CD8-positive, alpha-beta memory T cell (primary cell): ENCODE results near the gene SURF1. TPM values are rescaled to one million over a fixed set of nuclear protein-coding genes. Genes with fewer than 3 reads are reported as not detected.

Source experiments
- CTCF ChIA-PET: fragments of 350-600 bp; sonication (Branson Sonifier 250); formaldehyde crosslinking; loops from one replicate; lab custom pipeline; 2021; ENCODE audit warnings: antibody characterized with exemption; lab: Charles Lee
- POLR2A ChIA-PET: fragments of 350-600 bp; sonication (Branson Sonifier 250); formaldehyde crosslinking; loops from one replicate; lab custom pipeline; 2021; ENCODE audit warnings: antibody characterized with exemption; lab: Charles Lee
- DNase-seq, 5 donors: peaks; one replicate each; pipeline versions ENCODE4 v3.0.0 to v3.0.0-alpha.2; 2020 to 2022; ENCODE audit warnings: mixed read lengths in 1 of 5
- H3K27ac ChIP-seq: one replicate; pipeline ENCODE4 v1.7.0; 2013; ENCODE audit warnings: low read depth, mild to moderate bottlenecking, low read length, moderate library complexity
- H3K27me3 ChIP-seq: 2 replicates; pipeline ENCODE4 v1.7.0; 2013; ENCODE audit warnings: low read length, mild to moderate bottlenecking; ENCODE audit not compliant: insufficient read depth, poor library complexity, severe bottlenecking
- H3K36me3 ChIP-seq: 2 replicates; pipeline ENCODE4 v1.7.0; 2013; ENCODE audit warnings: mild to moderate bottlenecking, low read length, moderate library complexity; ENCODE audit not compliant: insufficient read depth
- H3K4me1 ChIP-seq: 2 replicates; pipeline ENCODE4 v1.7.0; 2013; ENCODE audit warnings: mild to moderate bottlenecking, low read length, moderate library complexity; ENCODE audit not compliant: insufficient read depth
- H3K4me3 ChIP-seq: 2 replicates; pipeline ENCODE4 v1.7.0; 2013; ENCODE audit warnings: mild to moderate bottlenecking, low read length
- H3K9me3 ChIP-seq: 2 replicates; pipeline ENCODE4 v1.7.0; 2013; ENCODE audit warnings: mild to moderate bottlenecking, low read length
- H3K27ac Mint-ChIP-seq, 8 donors: one replicate each; pipeline ENCODE4 v1.8.0; 2020 to 2021; ENCODE audit warnings: mixed read lengths in 8 of 8, mild to moderate bottlenecking in 6 of 8, inconsistent platforms in 3 of 8, moderate library complexity in 3 of 8
- H3K27me3 Mint-ChIP-seq, 2 donors: one replicate each; pipeline ENCODE4 v1.8.0; 2020 to 2021; ENCODE audit warnings: mixed read lengths in 2 of 2, mild to moderate bottlenecking in 1 of 2, moderate library complexity in 1 of 2
- H3K36me3 Mint-ChIP-seq, 3 donors: one replicate each; pipeline ENCODE4 v1.8.0; 2020 to 2021; ENCODE audit warnings: mixed read lengths in 3 of 3, inconsistent platforms in 1 of 3, mild to moderate bottlenecking in 1 of 3
- H3K4me1 Mint-ChIP-seq, 3 donors: one replicate each; pipeline ENCODE4 v1.8.0; 2020 to 2021; ENCODE audit warnings: mixed read lengths in 3 of 3, inconsistent platforms in 1 of 3, mild to moderate bottlenecking in 1 of 3
- H3K4me3 Mint-ChIP-seq, 7 donors: one replicate each; pipeline ENCODE4 v1.8.0; 2020 to 2021; ENCODE audit warnings: mixed read lengths in 7 of 7, mild to moderate bottlenecking in 6 of 7, moderate library complexity in 4 of 7, inconsistent platforms in 2 of 7
- H3K9me3 Mint-ChIP-seq, 5 donors: one replicate each; pipeline ENCODE4 v1.8.0; 2020 to 2022; ENCODE audit warnings: mixed read lengths in 5 of 5, mild to moderate bottlenecking in 3 of 5, moderate library complexity in 2 of 5, inconsistent platforms in 1 of 5
- polyA plus RNA-seq: library from polyadenylated mRNA; unstranded; fragments of 300-500 nt; fragmentation: Illumina TruSeq; gene quantifications from one replicate; pipeline ENCODE4 v1.2.3, GENCODE V29; 2021
- total RNA-seq, 2 experiments: library from RNA; stranded (reverse); gene quantifications; one replicate each; pipeline ENCODE4 v1.2.3, GENCODE V29; 2021

SURF1 gene
- total and polyA plus RNA-seq, 3 experiments from 2014 or later = 35.9 to 110 (median 37.8) TPM

DNA sequence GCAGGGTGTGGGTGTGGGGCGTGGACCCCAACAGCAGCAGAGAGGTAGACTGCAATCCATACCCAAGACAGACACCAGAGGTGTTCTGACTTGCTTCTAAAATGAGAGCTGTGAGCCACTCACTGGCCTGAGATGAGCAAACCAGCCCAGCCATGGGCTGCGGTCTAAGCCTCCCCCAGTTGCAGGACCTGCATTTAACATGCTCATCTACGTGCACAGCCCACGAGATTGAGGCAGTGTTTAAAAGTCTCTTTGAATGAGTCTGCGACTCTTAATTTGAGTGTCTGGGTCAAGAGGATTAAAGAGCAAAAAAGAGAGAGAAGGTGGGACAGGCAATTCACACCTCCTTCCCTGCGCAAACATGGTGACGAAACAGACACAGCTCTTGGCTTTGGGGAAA lies 13.6 kb upstream of the SURF1 start:
- Mint-ChIP-seq H3K4me1 (peaks cover 75 to 96% (median 82%) of the 10 kb centered on the region in 3 donors), H3K4me3 (peak overlapping the region; percentile 70 to 89 (median 80)), H3K27ac (peak overlapping the region; percentile 95 to 99 (median 98)), H3K36me3 (peaks cover 0 to 75% (median 10%) of the 10 kb centered on the region in 3 donors), H3K9me3 (no peaks in the 10 kb centered on the region), H3K27me3 (no peaks in the 10 kb centered on the region)
- peaks cover 24% of the 10 kb centered on the region for H3K36me3 ChIP-seq
- peak overlapping the region; percentile 86 for H3K27ac ChIP-seq
- H3K4me1 ChIP-seq = peaks cover 77% of the 10 kb centered on the region
- ChIA-PET POLR2A (interaction anchor here (1.3 to 4.0 kb wide), 3 partner anchors 14 to 35 kb away, joined by 3 to 25 read pairs (median 14); partner anchors contain the start of genes MED22, RPL7A, SURF1 and SURF6), CTCF (interaction anchor here (1.5 to 6.5 kb wide), 3 partner anchors 13 to 226 kb away, joined by 6 to 84 read pairs (median 47); partner anchors contain the start of genes MED22, RPL7A, SURF1 and SURF2)
- peak overlapping the region; percentile 53 for H3K4me3 ChIP-seq
- no peaks in the 10 kb centered on the region for H3K27me3 ChIP-seq
- H3K9me3 ChIP-seq = no peaks in the 10 kb centered on the region
- peak in 2 of 5 donors; percentile 13 to 35 for DNase-seq

GRCh38 chr9:133369422-133369821 lies 13.1 kb upstream of the SURF1 start:
- no peak for DNase-seq
- peaks cover 28% of the 10 kb centered on the region for H3K36me3 ChIP-seq
- Mint-ChIP-seq H3K4me1 (peaks cover 71 to 94% (median 77%) of the 10 kb centered on the region in 3 donors), H3K9me3 (no peaks in the 10 kb centered on the region), H3K27me3 (no peaks in the 10 kb centered on the region), H3K27ac (peak overlapping the region; percentile 95 to 99 (median 98)), H3K4me3 (peak overlapping the region; percentile 70 to 89 (median 80)), H3K36me3 (peaks cover 0 to 76% (median 8%) of the 10 kb centered on the region in 3 donors)
- ChIA-PET POLR2A (interaction anchor here (1.3 to 4.0 kb wide), 2 partner anchors 14 to 21 kb away, joined by 3 to 25 read pairs; partner anchors contain the start of genes MED22, RPL7A and SURF1), CTCF (interaction anchor here (6.2 to 6.5 kb wide), 2 partner anchors 13 to 21 kb away, joined by 47 to 84 read pairs; partner anchors contain the start of genes MED22, RPL7A, SURF1 and SURF2)
- peak overlapping the region; percentile 86 for H3K27ac ChIP-seq
- no peaks in the 10 kb centered on the region for H3K27me3 ChIP-seq
- H3K9me3 ChIP-seq = no peaks in the 10 kb centered on the region
- peaks cover 73% of the 10 kb centered on the region for H3K4me1 ChIP-seq
- no peak overlapping the region for H3K4me3 ChIP-seq

- peak overlapping the region; percentile 86 for H3K27ac ChIP-seq
- peak overlapping the region; percentile 70 to 89 (median 80) for H3K4me3 Mint-ChIP-seq
- H3K36me3 Mint-ChIP-seq = peaks cover 0 to 82% (median 14%) of the 10 kb centered on the region in 3 donors
- peaks cover 67% of the 10 kb centered on the region for H3K4me1 ChIP-seq
- no peaks in the 10 kb centered on the region for H3K27me3 ChIP-seq
- no peak overlapping the region for H3K4me3 ChIP-seq
- peaks cover 68 to 94% (median 71%) of the 10 kb centered on the region in 3 donors for H3K4me1 Mint-ChIP-seq
- no peaks in the 10 kb centered on the region for H3K27me3 Mint-ChIP-seq
- ChIA-PET CTCF (no interaction called here), POLR2A (interaction anchor here (0.7 to 1.3 kb wide), 2 partner anchors 12 to 13 kb away, joined by 3 read pairs; partner anchors contain the start of genes SURF1 and SURF2)
- peaks cover 36% of the 10 kb centered on the region for H3K36me3 ChIP-seq
- no peak for DNase-seq
- peak overlapping the region; percentile 95 to 99 (median 98) for H3K27ac Mint-ChIP-seq
- no peaks in the 10 kb centered on the region for H3K9me3 ChIP-seq
- H3K9me3 Mint-ChIP-seq = no peaks in the 10 kb centered on the region
Observed at GRCh38 chr9:133368249-133368881, 12.1 kb upstream of the SURF1 start.

- peaks cover 64 to 91% (median 65%) of the 10 kb centered on the region in 3 donors for H3K4me1 Mint-ChIP-seq
- CTCF ChIA-PET = interaction anchor here (2.8 kb wide), 1 partner anchor 182 kb away, joined by 8 read pairs; no protein-coding TSS in a partner anchor
Observed at GRCh38 chr9:133367778-133368177, 11.5 kb upstream of the SURF1 start.

DNA sequence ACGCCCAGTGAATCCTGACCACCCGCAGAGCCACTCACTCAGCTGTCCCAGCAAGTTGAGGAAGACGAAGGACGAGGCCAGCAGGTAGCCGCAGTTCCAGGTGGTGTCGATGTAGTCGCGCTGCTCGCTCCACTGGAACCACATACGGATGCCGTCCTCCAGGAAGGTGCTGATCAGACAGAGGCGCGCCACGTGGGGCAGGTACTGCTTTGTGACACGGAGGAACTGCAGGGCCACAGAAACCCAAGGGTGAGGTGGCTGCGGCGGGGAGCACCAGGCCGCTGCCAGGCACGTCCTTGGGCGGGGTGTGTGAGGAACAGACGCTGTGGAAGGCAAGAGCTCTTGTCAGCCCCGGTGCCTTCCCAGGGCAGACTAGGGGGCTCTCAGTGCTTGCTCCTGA lies 10.9 kb upstream of the SURF1 start:
- Histone ChIP-seq H3K4me1 (peaks cover 55% of the 10 kb centered on the region), H3K27ac (no peak overlapping the region), H3K4me3 (no peak overlapping the region), H3K9me3 (no peaks in the 10 kb centered on the region), H3K27me3 (no peaks in the 10 kb centered on the region), H3K36me3 (peaks cover 48% of the 10 kb centered on the region)
- Mint-ChIP-seq H3K4me1 (peaks cover 59 to 88% (median 59%) of the 10 kb centered on the region in 3 donors), H3K27me3 (no peaks in the 10 kb centered on the region), H3K36me3 (peaks cover 0 to 82% (median 16%) of the 10 kb centered on the region in 3 donors), H3K4me3 (peak overlapping the region in 2 of 7 donors; percentile 38 to 62), H3K9me3 (no peaks in the 10 kb centered on the region), H3K27ac (peak overlapping the region; percentile 17 to 95 (median 70))
- ChIA-PET POLR2A (no interaction called here), CTCF (interaction anchor here (2.7 to 2.8 kb wide), 2 partner anchors 11 to 181 kb away, joined by 8 to 11 read pairs; partner anchors contain the start of genes SURF1 and SURF2)
- no peak for DNase-seq

More at GRCh38 chr9:133367778-133368177, 11.5 kb upstream of the SURF1 start:
- no peak for DNase-seq
- POLR2A ChIA-PET = interaction anchor here (0.7 kb wide), 1 partner anchor 12 kb away, joined by 3 read pairs; the partner anchor contains the start of genes SURF1 and SURF2
- Mint-ChIP-seq H3K9me3 (no peaks in the 10 kb centered on the region), H3K36me3 (peaks cover 0 to 82% (median 16%) of the 10 kb centered on the region in 3 donors), H3K27me3 (no peaks in the 10 kb centered on the region), H3K27ac (peak overlapping the region; percentile 17 to 99 (median 88)), H3K4me3 (peak overlapping the region in 2 of 7 donors; percentile 85 to 89)
- peaks cover 42% of the 10 kb centered on the region for H3K36me3 ChIP-seq
- no peaks in the 10 kb centered on the region for H3K9me3 ChIP-seq
- H3K27me3 ChIP-seq = no peaks in the 10 kb centered on the region
- no peak overlapping the region for H3K4me3 ChIP-seq
- peaks cover 61% of the 10 kb centered on the region for H3K4me1 ChIP-seq
- H3K27ac ChIP-seq = no peak overlapping the region

GRCh38 chr9:133366435-133366834 lies 10.1 kb upstream of the SURF1 start:
- POLR2A ChIA-PET = no interaction called here
- peaks cover 51 to 87% (median 51%) of the 10 kb centered on the region in 3 donors for H3K4me1 Mint-ChIP-seq

DNA sequence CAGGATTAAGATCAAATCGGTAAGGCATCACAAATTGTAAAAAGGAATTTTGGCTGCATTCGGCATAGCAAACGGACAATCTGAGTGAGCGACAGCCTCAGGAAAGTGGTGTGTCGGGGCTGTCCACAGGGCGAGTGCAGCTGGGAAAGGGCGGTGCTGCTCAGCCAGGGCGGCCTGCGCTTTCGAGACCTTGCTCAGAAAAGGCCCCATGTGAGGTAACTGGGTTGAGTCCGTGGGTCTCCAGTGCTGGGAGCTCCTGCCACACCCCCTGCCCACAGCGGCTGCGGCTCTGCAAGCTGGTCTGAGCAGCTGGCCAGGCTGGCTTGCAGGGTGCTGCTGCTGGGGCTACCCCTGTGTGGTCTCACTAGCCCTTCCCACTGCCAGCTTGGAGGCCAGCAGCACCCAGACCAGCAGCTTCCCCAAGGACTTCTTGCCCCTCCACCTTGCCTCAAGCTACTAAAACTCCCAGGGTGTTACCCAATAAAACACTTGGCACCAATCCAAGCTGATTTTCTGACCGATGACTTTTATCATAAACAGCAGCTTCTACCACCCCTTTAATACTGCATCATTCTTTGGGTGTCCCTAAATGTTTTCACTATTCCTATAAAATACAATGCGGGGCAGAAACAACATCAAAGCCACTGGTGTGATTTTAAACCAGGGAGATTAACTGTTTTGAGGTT lies 6.2 kb upstream of the SURF1 start:
- H3K27ac ChIP-seq = no peak overlapping the region
- H3K4me3 Mint-ChIP-seq = peak overlapping the region in 1 of 7 donors; percentile 76
- CTCF ChIA-PET = interaction anchor here (1.0 to 3.4 kb wide), 3 partner anchors 9 to 42 kb away, joined by 3 to 10 read pairs (median 7); no protein-coding TSS in a partner anchor
- H3K4me1 ChIP-seq = peaks cover 20% of the 10 kb centered on the region
- peaks cover 75% of the 10 kb centered on the region for H3K36me3 ChIP-seq
- no peaks in the 10 kb centered on the region for H3K9me3 ChIP-seq
- peaks cover 30 to 72% (median 33%) of the 10 kb centered on the region in 3 donors for H3K4me1 Mint-ChIP-seq
- H3K9me3 Mint-ChIP-seq = no peaks in the 10 kb centered on the region
- no peaks in the 10 kb centered on the region for H3K27me3 Mint-ChIP-seq
- POLR2A ChIA-PET = interaction anchor here (0.5 to 0.7 kb wide), 2 partner anchors 12 to 57 kb away, joined by 4 read pairs; no protein-coding TSS in a partner anchor
- no peak for DNase-seq
- H3K27ac Mint-ChIP-seq = peak overlapping the region in 4 of 8 donors; percentile 12 to 87 (median 46)
- no peaks in the 10 kb centered on the region for H3K27me3 ChIP-seq
- H3K36me3 Mint-ChIP-seq = peaks cover 4 to 96% (median 11%) of the 10 kb centered on the region in 3 donors
- no peak overlapping the region for H3K4me3 ChIP-seq

More at GRCh38 chr9:133366435-133366834, 10.1 kb upstream of the SURF1 start:
- H3K27ac Mint-ChIP-seq = peak overlapping the region in 4 of 8 donors; percentile 36 to 62 (median 53)
- DNase-seq = no peak
- no peaks in the 10 kb centered on the region for H3K27me3 Mint-ChIP-seq
- Histone ChIP-seq H3K4me3 (no peak overlapping the region), H3K36me3 (peaks cover 56% of the 10 kb centered on the region), H3K9me3 (no peaks in the 10 kb centered on the region), H3K27me3 (no peaks in the 10 kb centered on the region), H3K4me1 (peaks cover 47% of the 10 kb centered on the region), H3K27ac (no peak overlapping the region)
- peaks cover 3 to 86% (median 16%) of the 10 kb centered on the region in 3 donors for H3K36me3 Mint-ChIP-seq
- CTCF ChIA-PET = interaction anchor here (0.9 to 2.8 kb wide), 3 partner anchors 10 to 180 kb away, joined by 3 to 11 read pairs (median 8); partner anchors contain the start of genes SURF1 and SURF2
- no peak overlapping the region for H3K4me3 Mint-ChIP-seq
- no peaks in the 10 kb centered on the region for H3K9me3 Mint-ChIP-seq
